Left ventricle myocardium inferior (tissue), 1 donor: Measurements from ENCODE around the gene DIRAS1. TPM values are rescaled to one million over a fixed set of nuclear protein-coding genes. Genes with fewer than 3 reads are reported as not detected.

Experiments used
- DNase-seq: peaks from one replicate; pipeline ENCODE4 v3.0.0-alpha.2; 2020
- H3K27ac ChIP-seq: fragments of 200-600 bp; replicated peaks from 2 replicates; pipeline ENCODE4 v1.8.0; 2021
- H3K27me3 ChIP-seq: fragments of 200-600 bp; 2 replicates; pipeline ENCODE4 v1.8.0; 2021; ENCODE audit warnings: low read depth
- H3K36me3 ChIP-seq: fragments of 200-600 bp; 2 replicates; pipeline ENCODE4 v1.8.0; 2021
- H3K4me1 ChIP-seq: fragments of 200-600 bp; 2 replicates; pipeline ENCODE4 v1.8.0; 2021
- H3K4me3 ChIP-seq: fragments of 200-600 bp; 2 replicates; pipeline ENCODE4 v1.8.0; 2021; ENCODE audit warnings: mild to moderate bottlenecking, moderate library complexity
- H3K9me3 ChIP-seq: fragments of 200-600 bp; replicated peaks from 2 replicates; pipeline ENCODE4 v1.8.0; 2021
- CTCF ChIP-seq: fragments of 200-600 bp; IDR thresholded peaks from 2 replicates; pipeline ENCODE4 v1.8.0; 2021; ENCODE audit warnings: antibody characterized with exemption, mild to moderate bottlenecking, borderline replicate concordance
- intact Hi-C: fragments of 100-400 bp; cut with micrococcal nuclease; formaldehyde crosslinking; loops from one replicate; pipeline ENCODE4 v1.11.0; 2022
- total RNA-seq: library from RNA; stranded (reverse); fragmentation: NEBNext Ultra II Directional; extraction: Animal tissue kit (Norgen Biotek cat#: 25700); gene quantifications from one replicate; pipeline ENCODE4 v1.2.1, GENCODE V29; 2021
- donor health status: DM: no; HTN: yes; CAD: no; lungs with severe emphysema.

DIRAS1 gene
- total RNA-seq, 1 donor from 2014 or later, result 195 TPM

GRCh38 chr19:2740314-2740656, 19.1 kb upstream of the DIRAS1 start:
- Histone ChIP-seq H3K4me1 (peaks cover 18% of the 10 kb centered on the region), H3K27ac (no peak overlapping the region), H3K27me3 (peaks cover 7% of the 10 kb centered on the region), H3K36me3 (peaks cover 18% of the 10 kb centered on the region), H3K4me3 (peak overlapping the region; percentile 98), H3K9me3 (peaks cover 6% of the 10 kb centered on the region)
- intact Hi-C loops, result no loop called here
- no peak for TF ChIP-seq CTCF
- DNase-seq, result no peak

GRCh38 chr19:2739602-2740313, 18.6 kb upstream of the DIRAS1 start, which contains the start of gene SLC39A3:
Gene SLC39A3, minus strand, starts transcription at chr19:2740017. Its CDS starts 2,760 bp downstream, at chr19:2737257.
- H3K36me3 ChIP-seq, result peaks cover 23% of the 10 kb centered on the region
- intact Hi-C loops, result no loop called here
- H3K4me3 ChIP-seq, result peak within 1 kb of the TSS; percentile 98
- H3K4me1 ChIP-seq, result peaks cover 18% of the 10 kb centered on the region
- peak within 1 kb of the TSS; percentile 80 for H3K27ac ChIP-seq
- peak; percentile 97 for DNase-seq
- TF ChIP-seq CTCF, result peak; percentile 49
- H3K9me3 ChIP-seq, result peaks cover 6% of the 10 kb centered on the region
- H3K27me3 ChIP-seq, result peaks cover 7% of the 10 kb centered on the region

GRCh38 chr19:2736550-2737190, 15.5 kb upstream of the DIRAS1 start:
- H3K36me3 ChIP-seq, result peaks cover 42% of the 10 kb centered on the region
- DNase-seq, result no peak

GRCh38 chr19:2735374-2735773, 14.2 kb upstream of the DIRAS1 start:
- H3K36me3 ChIP-seq, result peaks cover 43% of the 10 kb centered on the region
- H3K4me3 ChIP-seq, result no peak overlapping the region
- no peak for DNase-seq
- H3K4me1 ChIP-seq, result peaks cover 18% of the 10 kb centered on the region
- H3K9me3 ChIP-seq, result peaks cover 6% of the 10 kb centered on the region
- intact Hi-C loops, result no loop called here
- H3K27me3 ChIP-seq, result no peaks in the 10 kb centered on the region
- TF ChIP-seq CTCF, result no peak
- no peak overlapping the region for H3K27ac ChIP-seq

More at GRCh38 chr19:2736550-2737190, 15.5 kb upstream of the DIRAS1 start:
- no peak overlapping the region for H3K27ac ChIP-seq
- peaks cover 18% of the 10 kb centered on the region for H3K4me1 ChIP-seq
- H3K9me3 ChIP-seq, result peaks cover 6% of the 10 kb centered on the region
- intact Hi-C loops, result no loop called here
- peaks cover 7% of the 10 kb centered on the region for H3K27me3 ChIP-seq
- TF ChIP-seq CTCF, result no peak
- no peak overlapping the region for H3K4me3 ChIP-seq

- TF ChIP-seq CTCF, result no peak
- Histone ChIP-seq H3K4me1 (peaks cover 16% of the 10 kb centered on the region), H3K27ac (no peak overlapping the region), H3K9me3 (peaks cover 6% of the 10 kb centered on the region), H3K36me3 (peaks cover 43% of the 10 kb centered on the region), H3K4me3 (no peak overlapping the region), H3K27me3 (no peaks in the 10 kb centered on the region)
- no peak for DNase-seq
- intact Hi-C loops, result no loop called here
Observed at GRCh38 chr19:2734589-2735288, 13.6 kb upstream of the DIRAS1 start.
